Ecto neural progenitor cell (in vitro differentiated cells): ENCODE measurements around the gene TTC27.
"Not testable (repeated sequence)": the region's sequence is repeated elsewhere in the genome, so short reads cannot be mapped to it uniquely, and the experiment has no call there.

Source experiments
- DNase-seq: peaks from one replicate; pipeline ENCODE4 v3.0.0-alpha.2; 2018; ENCODE audit warnings: low spot score

Gene TTC27

DNA sequence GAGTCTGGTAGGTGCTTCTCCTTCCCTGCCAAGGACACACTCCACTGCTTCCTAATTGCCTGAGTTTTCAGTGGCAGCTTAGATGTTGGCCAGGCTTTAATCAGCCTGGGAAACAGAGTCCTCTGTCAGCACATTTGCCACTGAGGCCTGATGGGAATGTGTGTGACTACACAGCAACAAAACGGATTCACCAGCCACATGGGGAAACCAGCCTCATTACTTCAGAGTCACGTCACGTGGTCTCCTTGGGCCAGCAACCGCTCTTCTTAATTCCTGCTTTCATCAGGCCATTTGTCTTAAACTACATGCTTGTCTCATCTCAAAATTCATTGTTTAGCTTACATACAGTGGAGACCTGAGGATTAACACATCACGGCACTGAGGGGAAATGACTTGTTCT, 225.0 kb downstream of the TTC27 start:
- no peak for DNase-seq

DNA sequence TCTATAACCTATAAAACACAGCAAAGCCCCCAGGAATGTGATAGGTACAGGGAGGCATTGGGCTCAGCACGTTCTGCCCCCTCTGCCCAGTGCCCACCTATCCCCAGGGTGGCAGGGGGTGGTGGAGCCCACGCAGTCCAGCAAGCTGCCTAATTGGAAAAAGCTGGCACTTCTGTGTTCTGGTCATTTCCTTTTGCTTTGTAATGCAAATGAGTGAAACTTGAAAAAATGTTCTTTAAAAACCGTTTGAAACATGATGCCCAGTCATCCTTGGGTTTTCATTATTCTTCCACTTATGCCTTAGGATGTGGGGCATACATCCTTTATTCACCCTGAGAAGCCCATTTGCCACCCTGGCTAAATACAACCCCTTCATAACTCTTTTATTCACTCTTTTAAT, 229.0 kb downstream of the TTC27 start:
- DNase-seq: no peak

DNA sequence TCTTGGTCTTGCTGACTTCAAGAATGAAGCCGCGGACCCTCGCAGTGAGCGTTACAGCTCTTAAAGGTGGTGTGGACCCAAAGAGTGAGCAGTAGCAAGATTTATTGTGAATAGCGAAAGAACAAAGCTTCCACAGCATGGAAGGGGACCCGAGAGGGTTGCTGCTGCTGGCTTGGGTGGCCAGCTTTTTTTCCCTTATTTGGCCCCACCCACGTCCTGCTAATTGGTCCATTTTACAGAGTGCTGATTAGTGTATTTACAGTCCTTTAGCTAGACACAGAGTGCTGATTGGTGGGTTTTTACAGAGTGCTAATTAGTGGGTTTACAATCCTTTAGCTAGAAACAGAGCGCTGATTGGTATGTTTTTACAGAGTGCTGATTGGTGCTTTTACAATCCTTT, 230.9 kb downstream of the TTC27 start:
- DNase-seq: no peak

GRCh38 chr2:32860385-32860784, 232.5 kb downstream of the TTC27 start:
- DNase-seq: no peak

DNA sequence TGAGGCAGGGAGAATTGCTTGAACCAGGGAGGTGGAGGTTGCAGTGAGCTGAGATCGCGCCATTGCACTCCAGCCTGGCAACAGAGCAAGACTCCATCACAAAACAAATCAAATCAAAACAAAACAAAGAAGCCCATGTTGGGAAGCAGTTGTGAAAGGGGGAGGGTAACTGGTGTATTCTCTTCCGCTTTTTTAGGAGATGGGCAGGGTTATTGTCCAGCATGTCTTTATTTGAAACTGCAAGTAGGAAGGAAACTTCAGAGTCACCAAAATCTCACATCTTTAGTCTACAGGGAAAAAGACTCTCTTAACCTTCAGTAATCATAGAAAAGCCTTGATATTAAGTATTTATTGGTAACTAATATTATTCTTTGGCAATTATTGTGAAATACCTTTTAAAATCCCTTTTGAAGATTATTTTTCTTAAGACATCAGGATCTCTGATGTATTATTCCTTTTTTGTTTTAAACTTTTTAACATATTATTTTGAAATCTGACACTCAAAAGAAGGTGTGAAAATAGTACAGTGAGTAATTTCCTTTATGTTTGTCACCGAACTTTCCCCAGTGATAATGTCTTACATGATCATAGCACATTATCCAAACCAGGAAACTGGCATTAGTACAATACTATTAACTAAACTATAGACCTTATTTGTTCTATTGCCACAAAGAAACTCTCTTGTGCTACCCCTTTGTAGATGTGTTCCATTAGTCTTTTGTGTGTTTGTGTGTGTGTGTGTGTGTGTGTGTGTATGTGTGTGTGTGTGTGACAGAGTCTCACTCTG, 234.6 kb downstream of the TTC27 start:
- DNase-seq: no peak

DNA sequence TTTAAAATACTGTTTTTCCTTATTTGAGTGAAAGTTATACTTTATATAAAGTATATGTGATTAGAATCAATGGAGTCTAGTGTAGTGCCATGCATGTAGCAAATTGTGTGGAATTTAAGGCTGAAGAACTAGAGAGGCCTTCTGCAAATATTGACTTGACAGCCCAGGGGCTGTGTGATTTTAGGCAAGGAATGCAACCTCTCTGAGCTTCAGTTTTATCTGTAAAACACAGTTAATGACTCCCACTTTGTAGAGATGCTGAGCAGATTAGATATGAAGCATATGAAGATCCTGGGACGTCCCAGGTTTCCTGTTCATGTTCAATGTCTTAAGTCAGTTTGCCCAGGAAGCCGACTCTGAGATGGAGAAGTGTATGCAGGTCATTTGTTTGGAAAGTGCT, 235.5 kb downstream of the TTC27 start:
- no peak for DNase-seq

- no peak for DNase-seq
Observed at GRCh38 chr2:32863803-32864202, 236.0 kb downstream of the TTC27 start.

GRCh38 chr2:32864334-32865111, 236.7 kb downstream of the TTC27 start:
- DNase-seq: no peak

DNA sequence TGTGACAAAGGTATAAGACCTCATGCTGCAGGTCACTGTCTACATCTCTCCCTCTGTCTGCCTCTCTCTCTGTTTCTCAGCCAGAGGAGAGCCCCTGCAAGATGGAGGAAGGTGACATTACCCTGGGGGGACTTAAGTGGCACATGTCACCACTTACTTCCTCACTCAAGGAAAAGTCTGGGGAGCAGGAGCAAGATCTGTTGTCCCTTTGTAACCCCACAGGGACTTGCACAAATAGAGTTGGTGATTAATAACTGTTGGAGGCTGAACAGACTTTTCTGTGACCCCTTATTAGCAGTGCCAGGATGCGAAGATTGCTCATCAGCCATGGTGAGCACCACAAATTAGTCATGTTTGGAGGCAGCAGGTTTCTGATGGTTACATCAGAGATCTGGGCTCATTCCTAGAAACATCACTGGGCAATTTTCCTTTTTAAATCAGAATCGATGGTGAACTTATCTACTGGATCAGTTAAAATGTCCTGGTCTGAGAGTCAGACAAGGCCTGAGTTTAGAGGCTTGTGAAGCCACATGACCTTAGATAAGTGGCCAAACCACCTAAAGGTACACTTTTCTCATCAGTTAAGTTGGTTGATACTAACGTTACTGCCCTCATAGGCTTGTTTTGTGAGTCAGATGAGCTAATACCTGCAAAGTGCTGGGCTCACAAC, 237.7 kb downstream of the TTC27 start:
- DNase-seq: no peak

DNA sequence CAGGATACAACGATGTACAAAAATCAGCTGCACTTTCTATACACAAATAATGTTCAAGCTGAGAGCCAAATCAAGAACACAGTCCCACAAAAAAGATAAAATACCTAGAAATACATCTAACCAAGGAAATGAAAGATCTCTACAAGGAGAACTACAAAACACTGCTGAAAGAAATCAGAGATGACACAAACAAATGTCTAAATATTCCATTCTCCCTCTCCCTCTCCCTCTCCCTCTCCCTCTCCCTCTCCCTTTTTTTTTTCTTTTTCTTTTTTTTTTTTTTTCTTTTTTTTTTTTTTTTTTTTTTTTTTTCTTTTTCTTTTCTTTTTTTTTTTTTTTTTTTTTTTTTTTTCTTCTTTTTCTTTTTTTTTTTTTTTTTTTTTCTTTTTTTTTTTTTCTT, 238.6 kb downstream of the TTC27 start:
- DNase-seq: not testable (repeated sequence)
